Neutrophil (primary cell): ENCODE data around the gene NRSN2.
"Not testable (repeated sequence)": the region's sequence is repeated elsewhere in the genome, so short reads cannot be mapped to it uniquely, and the experiment has no call there.

Experiments
- H3K27ac ChIP-seq: fragments of 200-600 bp; sonication (generic); 2 replicates; pipeline ENCODE4 v1.5.1; 2016; ENCODE audit warnings: mild to moderate bottlenecking, moderate library complexity
- H3K27me3 ChIP-seq: fragments of 200-600 bp; sonication (generic); 2 replicates; pipeline ENCODE4 v1.6.0; 2016; ENCODE audit warnings: mild to moderate bottlenecking
- H3K36me3 ChIP-seq: fragments of 200-600 bp; sonication (generic); 2 replicates; pipeline ENCODE4 v1.5.1; 2017
- H3K4me1 ChIP-seq, 2 experiments: fragments of 200-600 bp in 1 of 2; sonication (generic) in 1 of 2; 1 replicate in 1 of 2; 2 replicates in 1 of 2; pipeline versions ENCODE4 v1.5.1 to v1.6.1; 2013 to 2016; ENCODE audit warnings: low read depth in 1 of 2, low read length in 1 of 2, mild to moderate bottlenecking in 1 of 2, moderate library complexity in 1 of 2; ENCODE audit not compliant: control insufficient read depth in 1 of 2, insufficient read depth in 1 of 2
- H3K4me3 ChIP-seq, 2 experiments: fragments of 200-600 bp in 1 of 2; sonication (generic) in 1 of 2; 1 replicate in 1 of 2; 2 replicates in 1 of 2; pipeline ENCODE4 v1.5.1; 2013 to 2016; ENCODE audit warnings: low read depth in 1 of 2, low read length in 1 of 2, mild to moderate bottlenecking in 1 of 2, moderate library complexity in 1 of 2
- H3K9me3 ChIP-seq: fragments of 200-600 bp; sonication (generic); 2 replicates; pipeline ENCODE4 v1.5.1; 2016
- CTCF ChIP-seq: fragments of 200-600 bp; sonication (generic); IDR thresholded peaks from 2 replicates; pipeline ENCODE4 v1.5.1; 2016; ENCODE audit warnings: antibody characterized with exemption

The NRSN2 gene

DNA sequence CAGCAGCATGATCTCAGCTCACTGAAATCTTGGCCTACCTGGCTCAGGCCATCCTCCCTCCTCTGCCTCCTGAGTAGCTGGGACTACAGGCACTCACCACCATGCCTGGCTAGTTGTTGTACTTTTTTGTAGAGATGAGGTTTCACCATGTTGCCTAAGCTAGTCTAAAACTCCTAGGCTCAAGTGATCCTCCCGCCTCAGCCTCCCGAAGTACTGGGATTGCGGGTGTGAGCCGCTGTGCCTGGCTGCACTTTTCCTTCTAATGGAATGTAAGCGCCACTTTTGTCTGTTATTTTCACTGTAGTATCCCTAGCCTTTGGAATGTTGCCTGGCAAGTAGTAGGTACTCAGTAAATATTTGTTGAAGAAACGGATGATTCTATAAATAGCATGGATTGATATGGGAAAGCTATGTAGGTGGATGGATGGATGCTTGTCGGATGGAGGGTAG lies 23.3 kb downstream of the NRSN2 start:
- no peaks in the 10 kb centered on the region for H3K36me3 ChIP-seq
- no peak overlapping the region for H3K27ac ChIP-seq
- H3K9me3 ChIP-seq, result no peaks in the 10 kb centered on the region
- peaks cover 42 to 69% of the 10 kb centered on the region in 2 experiments for H3K4me1 ChIP-seq
- no peak for TF ChIP-seq CTCF
- H3K4me3 ChIP-seq, result no peak overlapping the region
- no peaks in the 10 kb centered on the region for H3K27me3 ChIP-seq

GRCh38 chr20:370977-371754 lies 24.3 kb downstream of the NRSN2 start:
- H3K27ac ChIP-seq, result peak overlapping the region; percentile 85

DNA sequence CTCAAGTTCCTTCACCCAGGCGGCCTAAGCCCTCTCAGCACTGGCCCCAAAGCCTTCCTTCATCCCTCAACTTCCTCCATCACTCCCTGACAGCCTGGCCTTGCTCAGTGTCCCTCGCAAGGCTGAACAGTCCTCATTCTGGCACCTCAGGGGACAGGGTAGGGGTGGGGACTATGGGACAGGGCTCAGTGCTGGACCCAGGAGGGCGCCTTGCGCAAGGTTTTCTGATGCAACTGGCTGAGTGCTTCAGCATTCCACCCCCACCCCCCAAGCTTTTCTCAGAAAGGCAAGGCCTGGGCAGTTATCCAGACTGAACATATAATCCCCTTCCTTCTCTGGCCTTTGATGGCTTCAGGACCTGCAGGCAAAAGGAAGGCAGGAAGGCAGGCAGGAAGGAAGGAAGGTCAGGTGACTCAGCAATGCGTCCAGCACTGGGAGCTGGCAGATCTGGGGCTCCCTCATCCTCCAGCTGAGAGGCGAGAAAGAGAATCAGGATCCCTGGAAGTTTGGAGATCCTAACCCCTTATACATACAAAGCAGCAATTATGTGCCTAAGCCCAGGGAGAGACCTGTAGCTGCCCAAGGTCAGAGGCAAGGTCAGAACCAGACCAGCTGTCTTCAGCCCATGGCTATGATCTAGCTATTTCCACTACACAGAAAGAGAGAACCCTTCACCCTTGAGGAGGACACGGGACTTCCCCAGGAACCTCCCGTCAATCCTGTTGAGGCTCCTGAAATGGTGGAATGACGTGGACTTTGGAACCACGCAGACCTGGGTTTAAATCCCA lies 25.0 kb downstream of the NRSN2 start:
- H3K4me3 ChIP-seq, result peak overlapping the region in 1 of 2 experiments; percentile 39
- no peak for TF ChIP-seq CTCF
- peaks cover 42 to 64% of the 10 kb centered on the region in 2 experiments for H3K4me1 ChIP-seq
- H3K36me3 ChIP-seq, result no peaks in the 10 kb centered on the region
- H3K9me3 ChIP-seq, result no peaks in the 10 kb centered on the region
- no peaks in the 10 kb centered on the region for H3K27me3 ChIP-seq
- H3K27ac ChIP-seq, result peak overlapping the region; percentile 85

More at GRCh38 chr20:370977-371754, 24.3 kb downstream of the NRSN2 start:
- no peaks in the 10 kb centered on the region for H3K36me3 ChIP-seq
- peak overlapping the region in 1 of 2 experiments; percentile 39 for H3K4me3 ChIP-seq
- H3K27me3 ChIP-seq, result no peaks in the 10 kb centered on the region
- no peaks in the 10 kb centered on the region for H3K9me3 ChIP-seq
- H3K4me1 ChIP-seq, result peaks cover 42 to 65% of the 10 kb centered on the region in 2 experiments
- no peak for TF ChIP-seq CTCF

- Histone ChIP-seq H3K4me3 (peak overlapping the region in 1 of 2 experiments; percentile 39), H3K27ac (peak overlapping the region; percentile 85), H3K4me1 (peaks cover 42 to 58% of the 10 kb centered on the region in 2 experiments)
- H3K27me3 ChIP-seq, H3K36me3 ChIP-seq, H3K9me3 ChIP-seq: not testable (repeated sequence)
These were observed 25.7 kb downstream of the NRSN2 start for GRCh38 chr20:372543-373082.

DNA sequence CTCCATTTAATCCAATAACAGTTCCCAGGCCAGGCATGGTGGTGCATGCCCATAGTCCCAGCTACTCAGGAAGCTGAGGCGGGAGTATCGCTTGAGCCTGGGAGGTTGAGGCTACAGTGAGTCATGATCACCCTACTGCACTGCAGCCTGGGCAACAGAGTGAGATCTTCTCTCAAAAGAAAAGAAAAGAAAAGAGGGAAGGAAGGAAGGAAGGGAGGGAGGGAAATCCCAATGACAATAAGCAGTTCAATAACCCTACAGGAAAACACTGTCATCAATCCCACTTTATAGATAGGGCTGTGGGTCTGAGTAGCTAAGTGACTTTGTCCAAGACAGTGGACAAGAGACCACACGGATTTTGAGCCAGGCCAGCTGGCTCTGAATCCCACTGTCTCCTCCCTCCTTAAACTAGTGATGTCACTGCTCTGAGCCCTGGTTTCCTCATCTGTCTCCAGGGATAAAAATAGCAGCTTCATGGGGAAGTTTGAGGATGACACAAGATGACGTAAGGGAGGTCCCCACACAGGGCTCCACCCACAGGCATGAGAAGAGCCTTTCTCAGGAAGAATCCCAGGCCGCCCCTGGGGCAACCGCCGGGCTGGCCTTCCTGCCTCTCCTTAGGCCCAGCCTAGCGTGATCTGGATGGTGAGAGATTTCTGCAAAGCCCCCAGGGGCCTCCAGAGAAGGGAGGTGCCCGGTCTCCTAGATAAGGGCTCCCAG lies 26.4 kb downstream of the NRSN2 start:
- peaks cover 35 to 50% of the 10 kb centered on the region in 2 experiments for H3K4me1 ChIP-seq
- H3K27ac ChIP-seq, result peak overlapping the region; percentile 85
- peak; percentile 25 for TF ChIP-seq CTCF
- H3K27me3 ChIP-seq, result no peaks in the 10 kb centered on the region
- no peaks in the 10 kb centered on the region for H3K36me3 ChIP-seq
- H3K4me3 ChIP-seq, result peak overlapping the region in 1 of 2 experiments; percentile 11
- no peaks in the 10 kb centered on the region for H3K9me3 ChIP-seq
